Measurements from ENCODE around the gene RHOT2.

Gene RHOT2

GRCh38 chr16:695355-696089 lies 27.6 kb downstream of the RHOT2 start:
- H3K27me3 ChIP-seq (ENCODE audit: control insufficient read depth in 1 of 2, insufficient read depth in 2 of 2, low read length in 2 of 2), result peaks cover 30 to 53% of the 10 kb centered on the region in 2 donors
- peaks cover 20% of the 10 kb centered on the region for H3K4me1 ChIP-seq (ENCODE audit: control insufficient read depth, insufficient read depth, low read length)

GRCh38 chr16:698911-699671 lies 31.2 kb downstream of the RHOT2 start:
- H3K9ac ChIP-seq (ENCODE audit: low read length in 2 of 2), result no peak overlapping the region

More at GRCh38 chr16:695355-696089, 27.6 kb downstream of the RHOT2 start:
- Histone ChIP-seq H3K36me3 (ENCODE audit: control insufficient read depth in 2 of 2, insufficient read depth in 2 of 2, low read length in 2 of 2) (no peaks in the 10 kb centered on the region), H3K9me3 (ENCODE audit: control insufficient read depth in 2 of 2, low read length in 2 of 2) (no peaks in the 10 kb centered on the region), H3K27ac (ENCODE audit: low read length) (no peak overlapping the region), H3K4me3 (ENCODE audit: low read length in 2 of 2) (peak overlapping the region in 1 of 2 donors; percentile 49), H3K9ac (ENCODE audit: low read length in 2 of 2) (no peak overlapping the region)

GRCh38 chr16:700684-701584 lies 33.0 kb downstream of the RHOT2 start:
- H3K36me3 ChIP-seq (ENCODE audit: control insufficient read depth in 2 of 2, insufficient read depth in 2 of 2, low read length in 2 of 2), result no peaks in the 10 kb centered on the region
- H3K9ac ChIP-seq (ENCODE audit: low read length in 2 of 2), result no peak overlapping the region
- no peaks in the 10 kb centered on the region for H3K9me3 ChIP-seq (ENCODE audit: control insufficient read depth in 2 of 2, low read length in 2 of 2)
- no peak overlapping the region for H3K4me3 ChIP-seq (ENCODE audit: low read length in 2 of 2)
- peaks cover 56 to 66% of the 10 kb centered on the region in 2 donors for H3K27me3 ChIP-seq (ENCODE audit: control insufficient read depth in 1 of 2, insufficient read depth in 2 of 2, low read length in 2 of 2)
- no peak overlapping the region for H3K27ac ChIP-seq (ENCODE audit: low read length)
- H3K4me1 ChIP-seq (ENCODE audit: control insufficient read depth, insufficient read depth, low read length), result peaks cover 1% of the 10 kb centered on the region

More at GRCh38 chr16:698911-699671, 31.2 kb downstream of the RHOT2 start:
- Histone ChIP-seq H3K36me3 (ENCODE audit: control insufficient read depth in 2 of 2, insufficient read depth in 2 of 2, low read length in 2 of 2) (no peaks in the 10 kb centered on the region), H3K9me3 (ENCODE audit: control insufficient read depth in 2 of 2, low read length in 2 of 2) (no peaks in the 10 kb centered on the region), H3K4me1 (ENCODE audit: control insufficient read depth, insufficient read depth, low read length) (peaks cover 15% of the 10 kb centered on the region), H3K27me3 (ENCODE audit: control insufficient read depth in 1 of 2, insufficient read depth in 2 of 2, low read length in 2 of 2) (peaks cover 60 to 72% of the 10 kb centered on the region in 2 donors), H3K27ac (ENCODE audit: low read length) (no peak overlapping the region), H3K4me3 (ENCODE audit: low read length in 2 of 2) (no peak overlapping the region)

GRCh38 chr16:702341-702740 lies 34.4 kb downstream of the RHOT2 start:
- H3K4me3 ChIP-seq (ENCODE audit: low read length in 2 of 2), result no peak overlapping the region
- peaks cover 10% of the 10 kb centered on the region for H3K4me1 ChIP-seq (ENCODE audit: control insufficient read depth, insufficient read depth, low read length)
- H3K9me3 ChIP-seq (ENCODE audit: control insufficient read depth in 2 of 2, low read length in 2 of 2), result no peaks in the 10 kb centered on the region
- H3K36me3 ChIP-seq (ENCODE audit: control insufficient read depth in 2 of 2, insufficient read depth in 2 of 2, low read length in 2 of 2), result no peaks in the 10 kb centered on the region
- H3K27me3 ChIP-seq (ENCODE audit: control insufficient read depth in 1 of 2, insufficient read depth in 2 of 2, low read length in 2 of 2), result peaks cover 59 to 72% of the 10 kb centered on the region in 2 donors
- H3K27ac ChIP-seq (ENCODE audit: low read length), result no peak overlapping the region
- H3K9ac ChIP-seq (ENCODE audit: low read length in 2 of 2), result no peak overlapping the region

GRCh38 chr16:703406-703805 lies 35.5 kb downstream of the RHOT2 start:
- Histone ChIP-seq H3K4me1 (ENCODE audit: control insufficient read depth, insufficient read depth, low read length) (peaks cover 10% of the 10 kb centered on the region), H3K27me3 (ENCODE audit: control insufficient read depth in 1 of 2, insufficient read depth in 2 of 2, low read length in 2 of 2) (peaks cover 64 to 80% of the 10 kb centered on the region in 2 donors)

GRCh38 chr16:704047-704446 lies 36.1 kb downstream of the RHOT2 start:
- H3K27ac ChIP-seq (ENCODE audit: low read length), result no peak overlapping the region
- no peak overlapping the region for H3K9ac ChIP-seq (ENCODE audit: low read length in 2 of 2)
- H3K4me1 ChIP-seq (ENCODE audit: control insufficient read depth, insufficient read depth, low read length), result peaks cover 10% of the 10 kb centered on the region

More at GRCh38 chr16:703406-703805, 35.5 kb downstream of the RHOT2 start:
- Histone ChIP-seq H3K9ac (ENCODE audit: low read length in 2 of 2) (no peak overlapping the region), H3K36me3 (ENCODE audit: control insufficient read depth in 2 of 2, insufficient read depth in 2 of 2, low read length in 2 of 2) (no peaks in the 10 kb centered on the region), H3K27ac (ENCODE audit: low read length) (no peak overlapping the region), H3K4me3 (ENCODE audit: low read length in 2 of 2) (no peak overlapping the region), H3K9me3 (ENCODE audit: control insufficient read depth in 2 of 2, low read length in 2 of 2) (no peaks in the 10 kb centered on the region)

GRCh38 chr16:704552-705380 lies 36.8 kb downstream of the RHOT2 start:
- peaks cover 71 to 84% of the 10 kb centered on the region in 2 donors for H3K27me3 ChIP-seq (ENCODE audit: control insufficient read depth in 1 of 2, insufficient read depth in 2 of 2, low read length in 2 of 2)
- H3K9ac ChIP-seq (ENCODE audit: low read length in 2 of 2), result no peak overlapping the region
- no peaks in the 10 kb centered on the region for H3K9me3 ChIP-seq (ENCODE audit: control insufficient read depth in 2 of 2, low read length in 2 of 2)
- H3K36me3 ChIP-seq (ENCODE audit: control insufficient read depth in 2 of 2, insufficient read depth in 2 of 2, low read length in 2 of 2), result no peaks in the 10 kb centered on the region
- H3K4me1 ChIP-seq (ENCODE audit: control insufficient read depth, insufficient read depth, low read length), result peaks cover 12% of the 10 kb centered on the region
- no peak overlapping the region for H3K27ac ChIP-seq (ENCODE audit: low read length)
- H3K4me3 ChIP-seq (ENCODE audit: low read length in 2 of 2), result no peak overlapping the region

More at GRCh38 chr16:704047-704446, 36.1 kb downstream of the RHOT2 start:
- peaks cover 70 to 84% of the 10 kb centered on the region in 2 donors for H3K27me3 ChIP-seq (ENCODE audit: control insufficient read depth in 1 of 2, insufficient read depth in 2 of 2, low read length in 2 of 2)
- no peaks in the 10 kb centered on the region for H3K9me3 ChIP-seq (ENCODE audit: control insufficient read depth in 2 of 2, low read length in 2 of 2)
- H3K4me3 ChIP-seq (ENCODE audit: low read length in 2 of 2), result no peak overlapping the region
- H3K36me3 ChIP-seq (ENCODE audit: control insufficient read depth in 2 of 2, insufficient read depth in 2 of 2, low read length in 2 of 2), result no peaks in the 10 kb centered on the region

GRCh38 chr16:705431-706188 lies 37.7 kb downstream of the RHOT2 start, which contains the start of gene FBXL16:
FBXL16 (minus strand) TSS chr16:705801; CDS start chr16:697405, 8,396 bp downstream.
- Histone ChIP-seq H3K4me1 (ENCODE audit: control insufficient read depth, insufficient read depth, low read length) (peaks cover 18% of the 10 kb centered on the region), H3K9ac (ENCODE audit: low read length in 2 of 2) (no peak within 1 kb of the TSS), H3K36me3 (ENCODE audit: control insufficient read depth in 2 of 2, insufficient read depth in 2 of 2, low read length in 2 of 2) (no peaks in the 10 kb centered on the region), H3K27ac (ENCODE audit: low read length) (no peak within 1 kb of the TSS), H3K9me3 (ENCODE audit: control insufficient read depth in 2 of 2, low read length in 2 of 2) (no peaks in the 10 kb centered on the region), H3K4me3 (ENCODE audit: low read length in 2 of 2) (no peak within 1 kb of the TSS), H3K27me3 (ENCODE audit: control insufficient read depth in 1 of 2, insufficient read depth in 2 of 2, low read length in 2 of 2) (peaks cover 77 to 84% of the 10 kb centered on the region in 2 donors)
